ENCODE data around the gene ZNF780A.
"Not testable (repeated sequence)": the region's sequence is repeated elsewhere in the genome, so short reads cannot be mapped to it uniquely, and the experiment has no call there.

DNA sequence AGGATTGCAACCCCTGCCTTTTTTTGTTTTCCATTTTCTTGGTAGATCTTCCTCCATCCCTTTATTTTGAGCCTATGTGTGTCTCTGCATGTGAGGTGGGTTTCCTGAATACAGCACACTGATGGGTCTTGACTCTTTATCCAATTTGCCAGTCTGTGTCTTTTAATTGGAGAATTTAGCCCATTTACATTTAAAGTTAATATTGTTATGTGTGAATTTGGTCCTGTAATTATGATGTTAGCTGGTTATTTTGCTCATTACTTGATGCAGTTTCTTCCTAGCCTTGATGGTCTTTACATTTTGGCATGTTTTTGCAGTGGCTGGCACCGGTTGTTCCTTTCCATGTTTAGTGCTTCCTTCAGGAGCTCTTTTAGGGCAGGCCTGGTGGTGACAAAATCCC lies 49.0 kb downstream of the ZNF780A start:
- TF ChIP-seq POLR2A (IDR thresholded peaks at IDR 0.05; ENCODE audit: low read depth, low read length); TAF1 (IDR thresholded peaks at IDR 0.05; ENCODE audit: borderline replicate concordance, low read depth, low read length); POLR2AphosphoS5 (IDR thresholded peaks at IDR 0.05; ENCODE audit: low read depth, low read length): not testable (repeated sequence)

All from GM12892 (cell line).